Measurements from ENCODE around the gene COL28A1. TPM values are rescaled to one million over a fixed set of nuclear protein-coding genes. Genes with fewer than 3 reads are reported as not detected.

The COL28A1 gene
- total and polyA plus RNA-seq, 8 donors, result 0.73 to 2.8 (median 2.1) TPM

DNA sequence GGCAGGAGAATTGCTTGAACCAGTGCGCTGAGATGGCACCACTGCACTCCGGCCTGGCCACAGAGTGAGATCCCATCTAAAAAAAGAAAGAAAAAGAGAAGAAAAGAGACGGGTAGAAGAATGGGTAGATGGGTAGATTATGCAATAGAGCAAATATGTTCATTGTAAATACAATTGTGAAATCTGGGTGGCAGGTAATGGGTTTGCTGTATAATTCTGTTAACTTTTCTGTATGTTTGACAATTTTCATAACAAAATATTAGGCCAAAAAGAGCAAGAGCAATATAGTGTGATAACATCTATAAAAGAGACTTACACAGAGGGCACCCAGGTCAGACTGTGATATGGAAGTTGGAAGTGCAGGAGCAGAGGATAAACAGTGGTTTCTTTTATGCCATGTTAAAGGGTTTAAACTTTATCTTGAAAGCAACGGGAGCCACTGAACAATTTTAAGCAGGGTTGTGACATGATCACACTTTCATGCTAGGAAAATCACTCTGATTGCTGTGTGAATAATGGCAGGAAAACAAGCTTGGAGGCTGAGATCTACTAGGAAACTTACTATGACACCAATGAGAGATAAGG is 6.7 kb upstream of the COL28A1 start:
- H3K9me3 ChIP-seq, result no peaks in the 10 kb centered on the region
- DNase-seq (no peak), ATAC-seq (no peak)
- H3K27me3 ChIP-seq, result no peaks in the 10 kb centered on the region
- H3K36me3 ChIP-seq, result no peaks in the 10 kb centered on the region
- H3K4me3 ChIP-seq, result no peak overlapping the region
- TF ChIP-seq, protein P1, sequence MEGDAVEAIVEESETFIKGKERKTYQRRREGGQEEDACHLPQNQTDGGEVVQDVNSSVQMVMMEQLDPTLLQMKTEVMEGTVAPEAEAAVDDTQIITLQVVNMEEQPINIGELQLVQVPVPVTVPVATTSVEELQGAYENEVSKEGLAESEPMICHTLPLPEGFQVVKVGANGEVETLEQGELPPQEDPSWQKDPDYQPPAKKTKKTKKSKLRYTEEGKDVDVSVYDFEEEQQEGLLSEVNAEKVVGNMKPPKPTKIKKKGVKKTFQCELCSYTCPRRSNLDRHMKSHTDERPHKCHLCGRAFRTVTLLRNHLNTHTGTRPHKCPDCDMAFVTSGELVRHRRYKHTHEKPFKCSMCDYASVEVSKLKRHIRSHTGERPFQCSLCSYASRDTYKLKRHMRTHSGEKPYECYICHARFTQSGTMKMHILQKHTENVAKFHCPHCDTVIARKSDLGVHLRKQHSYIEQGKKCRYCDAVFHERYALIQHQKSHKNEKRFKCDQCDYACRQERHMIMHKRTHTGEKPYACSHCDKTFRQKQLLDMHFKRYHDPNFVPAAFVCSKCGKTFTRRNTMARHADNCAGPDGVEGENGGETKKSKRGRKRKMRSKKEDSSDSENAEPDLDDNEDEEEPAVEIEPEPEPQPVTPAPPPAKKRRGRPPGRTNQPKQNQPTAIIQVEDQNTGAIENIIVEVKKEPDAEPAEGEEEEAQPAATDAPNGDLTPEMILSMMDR (IDR thresholded peaks at IDR 0.05), result no peak
- no peaks in the 10 kb centered on the region for H3K4me1 ChIP-seq
- no peak overlapping the region for H3K27ac ChIP-seq
- intact Hi-C loops (cut with DNase I), result loop anchor here in 1 of 2 donors (10.0 kb wide), 2 partner anchors 118 to 438 kb away; no protein-coding TSS in a partner anchor

- Histone ChIP-seq H3K4me1 (no peaks in the 10 kb centered on the region), H3K9me3 (no peaks in the 10 kb centered on the region), H3K36me3 (no peaks in the 10 kb centered on the region), H3K4me3 (no peak overlapping the region), H3K27ac (no peak overlapping the region), H3K27me3 (no peaks in the 10 kb centered on the region)
- DNase-seq (no peak), ATAC-seq (no peak)
- TF ChIP-seq, protein P1 (IDR thresholded peaks at IDR 0.05), result no peak
- intact Hi-C loops (cut with DNase I), result loop anchor here in 1 of 2 donors (10.0 kb wide), 2 partner anchors 115 to 435 kb away; no protein-coding TSS in a partner anchor
Measured at GRCh38 chr7:7539711-7540110, 4.0 kb upstream of the COL28A1 start.

GRCh38 chr7:7539152-7539551 is 3.5 kb upstream of the COL28A1 start:
- Histone ChIP-seq H3K9me3 (no peaks in the 10 kb centered on the region), H3K27me3 (no peaks in the 10 kb centered on the region), H3K27ac (no peak overlapping the region), H3K4me1 (no peaks in the 10 kb centered on the region), H3K4me3 (no peak overlapping the region), H3K36me3 (no peaks in the 10 kb centered on the region)
- ATAC-seq, result no peak
- TF ChIP-seq, protein P1 (IDR thresholded peaks at IDR 0.05), result no peak
- DNase-seq, result no peak
- intact Hi-C loops (cut with DNase I), result no loop called here

DNA sequence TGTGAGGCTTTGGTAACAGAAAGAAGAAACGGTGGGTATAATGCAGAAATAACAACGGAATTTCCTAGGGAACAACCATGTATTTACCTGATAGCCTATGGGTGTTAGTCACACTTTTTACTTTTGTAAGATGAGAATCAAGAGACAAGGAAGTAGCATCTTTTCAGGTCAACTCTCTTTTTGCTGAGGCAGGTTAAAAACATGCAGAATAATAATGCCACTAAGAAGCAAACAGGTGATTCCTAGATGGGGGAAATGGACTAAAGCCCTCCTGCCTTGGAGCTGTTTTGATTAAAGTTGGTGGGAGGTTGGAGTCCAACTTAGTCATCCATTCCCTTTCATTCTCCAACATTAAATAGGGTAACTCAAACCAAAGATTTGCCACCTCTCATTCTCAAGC is 2.0 kb upstream of the COL28A1 start:
- H3K27ac ChIP-seq, result no peak overlapping the region
- TF ChIP-seq, protein P1 (IDR thresholded peaks at IDR 0.05), result no peak
- no peaks in the 10 kb centered on the region for H3K4me1 ChIP-seq
- ATAC-seq (no peak), DNase-seq (no peak)
- no peaks in the 10 kb centered on the region for H3K9me3 ChIP-seq
- no peak overlapping the region for H3K4me3 ChIP-seq
- H3K27me3 ChIP-seq, result no peaks in the 10 kb centered on the region
- H3K36me3 ChIP-seq, result no peaks in the 10 kb centered on the region
- intact Hi-C loops (cut with DNase I), result no loop called here

GRCh38 chr7:7536396-7537019 is 835 bp upstream of the COL28A1 start:
- Histone ChIP-seq H3K9me3 (no peaks in the 10 kb centered on the region), H3K27me3 (no peaks in the 10 kb centered on the region), H3K4me1 (no peaks in the 10 kb centered on the region), H3K4me3 (no peak overlapping the region), H3K36me3 (no peaks in the 10 kb centered on the region), H3K27ac (no peak overlapping the region)
- ATAC-seq (no peak), DNase-seq (no peak)
- intact Hi-C loops (cut with DNase I), result no loop called here
- TF ChIP-seq, protein P1 (IDR thresholded peaks at IDR 0.05), result no peak
